GM21526 (cell line): ENCODE data around the gene PTPRN2.
"Not testable (repeated sequence)": the region's sequence is repeated elsewhere in the genome, so short reads cannot be mapped to it uniquely, and the experiment has no call there.

Experiments
- ATAC-seq: cut with Tn5 transposase; IDR thresholded peaks from one replicate; pipeline ENCODE4 v1.9.1; 2021; ENCODE audit warnings: moderate library complexity; ENCODE audit not compliant: unreplicated experiment, low FRiP score

Gene PTPRN2

GRCh38 chr7:158377800-158378623, 209.6 kb downstream of the PTPRN2 start:
- no peak for ATAC-seq

GRCh38 chr7:158376839-158377186, 210.8 kb downstream of the PTPRN2 start:
- ATAC-seq, result not testable (repeated sequence)

- not testable (repeated sequence) for ATAC-seq
Observed at GRCh38 chr7:158376146-158376838, 211.3 kb downstream of the PTPRN2 start.

- ATAC-seq, result no peak
Observed at GRCh38 chr7:158375034-158375433, 212.6 kb downstream of the PTPRN2 start.

- no peak for ATAC-seq
Observed at GRCh38 chr7:158374586-158374985, 213.0 kb downstream of the PTPRN2 start.

- no peak for ATAC-seq
Observed at GRCh38 chr7:158374146-158374545, 213.5 kb downstream of the PTPRN2 start.

- no peak for ATAC-seq
Observed at GRCh38 chr7:158373476-158374133, 214.0 kb downstream of the PTPRN2 start.

GRCh38 chr7:158372400-158373342, 215.0 kb downstream of the PTPRN2 start:
- no peak for ATAC-seq

GRCh38 chr7:158371856-158372255, 215.8 kb downstream of the PTPRN2 start:
- ATAC-seq, result no peak

GRCh38 chr7:158369866-158370265, 217.8 kb downstream of the PTPRN2 start:
- no peak for ATAC-seq

GRCh38 chr7:158369290-158369689, 218.3 kb downstream of the PTPRN2 start:
- no peak for ATAC-seq

GRCh38 chr7:158368449-158368848, 219.2 kb downstream of the PTPRN2 start:
- ATAC-seq, result no peak

- no peak for ATAC-seq
Observed at GRCh38 chr7:158367634-158367982, 220.0 kb downstream of the PTPRN2 start.

GRCh38 chr7:158366916-158367633, 220.5 kb downstream of the PTPRN2 start:
- ATAC-seq, result no peak

- ATAC-seq, result no peak
Observed at GRCh38 chr7:158366346-158366745, 221.3 kb downstream of the PTPRN2 start.

- no peak for ATAC-seq
Observed at GRCh38 chr7:158365267-158365666, 222.4 kb downstream of the PTPRN2 start.

- ATAC-seq, result no peak
Observed at GRCh38 chr7:158364451-158364850, 223.2 kb downstream of the PTPRN2 start.

- ATAC-seq, result no peak
Observed at GRCh38 chr7:158362912-158363905, 224.4 kb downstream of the PTPRN2 start.

GRCh38 chr7:158362001-158362400, 225.6 kb downstream of the PTPRN2 start:
- no peak for ATAC-seq
